ENCODE results near the gene TEFM.
"Not testable (repeated sequence)": the region's sequence is repeated elsewhere in the genome, so short reads cannot be mapped to it uniquely, and the experiment has no call there.

TEFM gene

GRCh38 chr17:30906101-30906911 is at the start of gene TEFM:
TSS of gene TEFM (minus strand) at chr17:30906238. CDS start at chr17:30906198, 40 bp downstream.
- peak; percentile 96 for DNase-seq (ENCODE audit: low spot score)

DNA sequence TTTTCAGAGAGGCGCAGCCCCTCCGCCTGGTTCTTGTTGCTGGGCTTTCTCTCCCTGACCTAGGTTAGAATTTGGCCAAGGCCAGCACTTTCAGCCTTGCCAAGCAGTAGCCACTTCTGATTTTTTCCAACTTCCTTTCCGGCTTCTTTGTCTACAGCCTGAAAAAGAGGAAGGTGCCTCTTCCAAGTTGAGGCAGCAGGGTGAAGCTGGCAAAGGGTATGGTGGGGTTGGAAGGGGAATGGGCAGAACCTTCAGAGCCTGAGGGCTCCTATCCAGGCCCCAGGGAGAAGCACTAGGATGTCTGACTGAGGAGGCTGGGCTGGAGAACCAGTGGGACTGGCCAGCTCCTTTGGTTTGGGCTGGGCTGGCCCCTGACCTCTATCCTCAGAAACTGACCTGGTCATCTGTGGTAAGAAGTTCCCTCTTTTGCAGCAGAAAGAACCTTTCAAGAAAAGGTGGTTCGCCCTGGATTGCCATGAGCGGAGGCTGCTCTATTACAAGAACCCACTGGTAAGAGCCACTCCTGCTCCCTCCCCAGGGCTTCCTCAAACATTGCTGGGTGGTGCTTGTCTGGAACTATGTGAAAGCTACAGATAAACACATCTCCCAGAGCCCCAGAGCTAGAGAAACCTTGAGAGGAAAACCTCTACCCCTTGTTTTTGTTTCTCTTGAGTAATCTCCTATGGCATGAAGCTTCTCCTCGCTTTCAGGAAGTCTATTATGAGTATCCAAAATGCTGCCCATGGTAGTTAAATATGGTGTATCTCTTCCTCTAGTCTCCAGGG is 48.2 kb upstream of the TEFM start:
- DNase-seq (ENCODE audit: low spot score), result no peak

DNA sequence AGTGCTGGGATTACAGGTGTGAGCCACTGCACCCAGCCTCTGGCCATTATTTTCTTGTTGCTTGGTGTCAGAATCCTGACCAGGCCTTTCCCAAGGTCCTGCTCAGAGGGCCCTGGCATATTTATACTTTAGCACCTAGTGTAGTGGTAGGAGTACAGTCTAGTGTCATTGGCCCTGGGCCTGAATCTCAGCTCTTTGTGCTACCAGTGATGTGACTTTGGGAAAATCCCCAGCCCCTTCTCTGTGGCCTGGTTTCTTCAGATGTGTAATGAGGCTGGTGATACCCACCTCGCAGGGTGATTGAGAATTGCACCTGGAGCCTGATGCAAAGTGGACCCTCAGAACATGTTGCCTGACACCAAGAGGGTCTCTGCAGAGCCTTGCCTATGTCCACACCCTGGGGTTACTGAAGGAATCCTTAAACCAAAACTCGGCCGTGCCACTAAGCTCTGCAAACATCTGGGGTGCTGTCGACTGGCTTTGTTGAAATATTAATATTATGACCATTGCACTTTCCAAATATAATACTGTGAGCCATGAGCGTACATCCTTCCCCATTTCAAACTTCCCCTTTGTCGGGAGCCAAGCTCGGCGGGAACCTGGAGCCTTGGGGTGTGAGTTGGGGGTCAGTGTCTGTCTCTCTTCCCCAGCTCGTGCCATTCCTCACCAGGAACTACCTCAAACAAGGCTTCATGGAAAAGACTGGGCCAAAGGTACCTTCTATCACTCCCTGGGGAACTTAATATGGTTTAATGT is 46.8 kb upstream of the TEFM start:
- peak; percentile 22 for DNase-seq (ENCODE audit: low spot score)

DNA sequence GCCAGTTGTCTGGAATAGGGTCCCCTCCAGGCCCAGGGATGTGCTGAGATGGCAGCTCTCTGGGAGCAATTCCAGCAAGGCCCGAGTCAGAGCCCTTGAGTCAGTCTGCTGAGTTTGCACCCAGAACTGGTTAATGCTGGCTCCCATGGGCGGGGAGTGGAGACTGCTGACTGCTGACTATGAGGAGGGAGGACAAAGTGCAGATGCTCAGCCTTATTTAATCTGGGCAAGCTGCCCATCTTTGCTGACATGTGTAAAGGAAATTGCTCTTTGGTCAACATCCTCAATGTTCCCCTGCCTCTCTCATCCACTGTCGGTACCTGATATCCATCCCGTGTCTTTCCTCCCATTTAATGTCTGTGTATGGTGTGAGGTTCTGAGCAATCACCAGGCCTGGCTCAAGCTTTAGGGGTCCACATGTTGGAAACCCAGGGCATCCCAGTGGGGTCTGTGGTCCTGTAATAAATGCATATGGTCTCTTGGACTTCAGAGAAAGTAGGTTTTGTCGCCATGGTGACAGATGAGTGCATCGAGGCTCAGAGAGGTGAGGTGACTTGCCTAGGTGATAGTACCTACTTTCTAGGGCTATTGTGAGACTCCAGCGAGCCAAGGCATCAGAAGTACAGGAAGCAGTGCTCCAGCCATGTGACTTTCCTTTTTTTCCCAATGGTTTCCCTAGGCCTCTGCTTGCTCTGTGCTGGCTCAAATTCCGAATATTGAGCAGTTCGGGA is 44.8 kb upstream of the TEFM start:
- DNase-seq (ENCODE audit: low spot score), result peak; percentile 49

DNA sequence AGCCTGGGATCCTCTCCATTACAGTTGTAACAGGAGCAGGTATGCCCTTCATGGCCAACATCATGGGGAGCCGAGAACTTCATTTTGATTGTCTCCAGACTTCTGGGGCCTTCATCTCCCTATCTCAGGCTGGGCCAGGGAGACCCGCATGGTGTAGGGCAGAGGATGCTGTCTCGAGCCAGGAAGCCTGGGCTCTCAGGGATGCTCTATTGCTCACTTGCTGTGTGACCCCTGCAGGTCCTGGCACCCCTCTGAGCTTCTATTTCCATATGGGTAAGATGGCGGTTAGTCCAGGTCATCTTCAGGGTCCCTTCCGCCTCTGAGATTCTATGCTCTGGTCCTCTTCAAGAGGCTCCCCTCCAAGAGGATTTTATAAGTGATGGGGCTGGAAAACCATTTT is 44.2 kb upstream of the TEFM start:
- peak; percentile 37 for DNase-seq (ENCODE audit: low spot score)

- peak; percentile 33 for DNase-seq (ENCODE audit: low spot score)
These were observed 41.8 kb upstream of the TEFM start for GRCh38 chr17:30947796-30948195.

GRCh38 chr17:30942308-30943079 is 36.5 kb upstream of the TEFM start:
- DNase-seq (ENCODE audit: low spot score), result no peak

GRCh38 chr17:30939051-30939689 is 33.1 kb upstream of the TEFM start:
- no peak for DNase-seq (ENCODE audit: low spot score)

DNA sequence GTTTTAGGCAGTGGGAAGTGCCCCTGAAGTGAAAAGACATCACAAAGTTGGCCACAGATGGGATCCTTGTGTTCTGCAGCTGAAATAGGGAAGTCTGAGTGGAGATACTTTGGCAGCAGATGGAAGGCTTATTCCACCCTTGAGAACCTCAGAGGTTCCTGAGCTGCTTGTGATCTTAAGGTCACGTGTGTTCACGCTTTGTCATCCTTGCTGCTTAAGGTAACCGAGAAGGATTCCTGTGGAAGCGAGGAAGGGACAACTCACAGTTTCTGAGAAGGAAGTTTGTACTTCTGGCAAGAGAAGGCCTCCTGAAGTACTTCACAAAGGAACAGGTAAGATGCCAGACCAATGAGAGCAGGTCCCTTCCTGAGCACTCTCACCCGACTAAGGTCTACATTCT is 27.9 kb upstream of the TEFM start:
- DNase-seq (ENCODE audit: low spot score), result no peak

DNA sequence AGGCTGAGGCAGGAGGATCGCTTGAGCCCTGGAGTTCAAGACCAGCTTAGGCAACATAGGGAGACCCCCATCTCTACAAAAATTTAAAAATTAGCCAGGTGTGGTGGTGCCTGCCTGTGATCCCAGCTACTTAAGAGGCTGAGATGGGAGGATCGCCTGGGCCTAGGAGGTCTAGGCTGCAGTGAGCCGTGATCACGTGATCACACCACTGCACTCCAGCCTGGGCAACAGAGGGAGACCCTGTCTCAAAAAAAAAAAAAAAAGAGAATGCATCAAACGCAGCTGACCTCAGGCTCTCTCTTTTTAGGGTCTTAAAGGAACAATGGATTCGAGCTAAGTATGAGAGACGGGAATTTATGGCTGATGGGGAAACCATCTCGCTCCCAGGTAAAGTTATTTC is 25.5 kb upstream of the TEFM start:
- not testable (repeated sequence) for DNase-seq (ENCODE audit: low spot score)

- peak; percentile 27 for DNase-seq (ENCODE audit: low spot score)
These were observed 24.5 kb upstream of the TEFM start for GRCh38 chr17:30930495-30930894.

DNA sequence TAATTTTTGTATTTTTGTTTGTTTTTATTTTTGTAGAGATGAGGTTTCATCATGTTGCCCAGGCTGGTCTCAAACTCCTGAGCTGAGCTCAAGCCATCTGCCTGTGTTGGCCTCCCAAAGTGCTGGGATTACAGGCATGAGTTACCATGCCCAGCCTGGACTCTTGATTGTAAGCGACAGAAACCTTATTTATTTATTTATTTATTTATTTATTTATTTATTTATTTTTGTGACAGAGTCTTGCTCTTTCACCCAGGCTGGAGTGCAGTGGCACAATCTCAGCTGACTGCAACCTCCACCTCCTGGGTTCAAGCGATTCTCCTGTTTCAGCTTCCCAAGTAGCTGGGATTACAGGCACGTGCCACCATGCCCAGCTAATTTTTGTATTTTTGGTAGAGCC is 23.8 kb upstream of the TEFM start:
- DNase-seq (ENCODE audit: low spot score), result not testable (repeated sequence)

DNA sequence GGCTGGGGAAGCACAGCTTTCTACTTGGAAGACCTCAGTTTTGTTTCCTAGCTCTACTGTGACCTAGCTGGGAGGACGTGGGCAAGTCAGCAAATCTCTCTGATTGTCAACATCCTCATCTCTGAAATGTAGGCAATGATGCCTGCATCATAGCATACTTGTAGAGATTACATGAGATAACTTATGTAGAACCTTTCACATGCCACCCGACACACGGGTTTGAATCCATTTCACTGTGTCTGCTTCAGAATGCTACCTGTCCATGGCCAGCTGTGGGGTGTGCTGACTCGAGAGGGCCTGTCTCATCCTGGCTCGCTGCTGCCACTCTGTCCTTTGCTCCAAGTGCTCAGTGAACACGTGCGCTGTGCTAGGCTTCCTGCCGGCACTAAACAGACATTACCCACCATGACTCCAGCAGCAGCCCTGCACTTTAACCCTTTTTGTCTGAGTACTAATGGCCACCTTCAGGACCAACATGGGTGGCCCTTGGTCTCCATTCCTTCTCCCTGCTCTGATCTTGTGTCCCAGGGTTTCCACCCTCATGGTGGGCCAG is 23.1 kb upstream of the TEFM start:
- peak; percentile 37 for DNase-seq (ENCODE audit: low spot score)

- peak; percentile 38 for DNase-seq (ENCODE audit: low spot score)
These were observed 22.5 kb upstream of the TEFM start for GRCh38 chr17:30928584-30928983.

DNA sequence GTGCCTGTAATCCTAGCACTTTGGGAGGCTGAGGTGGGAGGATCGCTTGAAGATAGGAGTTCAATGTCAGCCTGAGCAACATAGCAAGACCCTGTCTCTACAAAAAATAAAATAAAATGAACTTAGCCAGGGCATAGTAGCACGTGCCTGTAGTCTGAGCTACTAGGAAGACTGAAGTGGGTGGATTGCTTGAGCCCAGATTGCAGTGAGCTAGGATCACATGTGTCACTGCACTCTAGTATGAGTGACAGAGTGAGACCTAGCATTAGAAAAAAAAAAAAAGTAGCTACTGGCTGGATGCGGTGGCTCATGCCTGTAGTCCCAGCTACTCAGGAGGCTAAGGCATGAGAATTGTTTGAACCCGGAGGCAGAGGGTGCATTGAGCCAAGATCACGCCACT is 21.7 kb upstream of the TEFM start:
- no peak for DNase-seq (ENCODE audit: low spot score)

GRCh38 chr17:30926516-30926915 is 20.5 kb upstream of the TEFM start:
- no peak for DNase-seq (ENCODE audit: low spot score)

DNA sequence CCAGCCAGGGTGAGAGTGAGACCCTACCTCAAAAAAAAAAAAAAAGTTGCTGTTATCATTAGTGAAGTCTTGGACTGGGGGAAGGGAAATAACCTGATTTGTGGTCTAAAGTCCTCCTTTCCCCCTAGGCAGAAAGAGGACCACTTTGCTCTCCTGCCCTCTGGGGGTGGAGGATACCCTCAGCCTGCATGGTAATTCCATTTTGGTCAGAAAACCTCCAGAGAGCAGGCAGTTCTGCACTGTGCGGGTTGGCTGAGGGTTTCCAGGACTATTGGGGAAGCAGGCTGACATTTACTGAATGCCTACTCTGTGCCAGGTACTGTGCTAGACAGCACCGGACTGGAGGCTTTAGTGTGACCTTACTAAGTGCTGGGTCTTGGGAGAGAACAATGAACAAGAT is 18.3 kb upstream of the TEFM start:
- peak; percentile 43 for DNase-seq (ENCODE audit: low spot score)

DNA sequence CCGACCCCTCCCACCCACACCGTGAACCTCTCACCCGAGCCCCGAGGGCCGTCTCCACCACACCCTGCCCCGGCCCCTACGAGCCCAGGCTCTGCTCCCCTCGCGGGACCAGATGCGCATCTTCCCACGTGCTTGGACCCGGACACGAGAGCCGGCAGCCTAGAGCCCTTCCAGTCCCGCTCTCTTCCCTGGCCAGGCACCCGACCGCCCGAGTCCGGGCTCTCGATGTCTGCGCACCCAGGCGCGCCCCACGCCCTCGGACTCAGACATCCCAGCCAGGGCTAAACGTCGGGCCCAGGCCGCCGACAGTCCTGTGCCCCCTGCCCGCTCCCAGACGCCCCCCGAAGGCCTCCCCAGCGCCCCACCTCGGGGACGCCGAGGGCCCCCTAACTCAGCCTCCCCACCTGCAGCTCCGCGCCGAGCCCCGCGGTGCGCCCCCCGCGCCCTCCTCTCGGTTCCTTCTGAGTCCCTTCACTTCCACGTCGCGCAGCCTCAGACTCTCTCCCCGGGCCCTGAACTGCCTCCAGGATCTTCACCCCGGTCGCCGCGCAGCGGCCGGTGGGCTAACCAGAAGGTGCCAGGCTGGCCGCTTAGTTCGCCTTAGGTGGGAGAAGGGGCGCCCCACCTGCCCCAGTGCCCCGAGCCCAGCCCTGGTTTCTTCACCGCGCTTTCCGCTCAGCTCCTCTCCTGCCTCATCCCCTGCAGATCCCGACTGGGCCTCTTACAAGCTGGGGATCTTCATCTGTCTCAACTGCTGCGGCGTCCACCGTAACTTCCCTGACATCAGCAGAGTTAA is 16.4 kb upstream of the TEFM start:
- DNase-seq (ENCODE audit: low spot score), result peak; percentile 74

DNA sequence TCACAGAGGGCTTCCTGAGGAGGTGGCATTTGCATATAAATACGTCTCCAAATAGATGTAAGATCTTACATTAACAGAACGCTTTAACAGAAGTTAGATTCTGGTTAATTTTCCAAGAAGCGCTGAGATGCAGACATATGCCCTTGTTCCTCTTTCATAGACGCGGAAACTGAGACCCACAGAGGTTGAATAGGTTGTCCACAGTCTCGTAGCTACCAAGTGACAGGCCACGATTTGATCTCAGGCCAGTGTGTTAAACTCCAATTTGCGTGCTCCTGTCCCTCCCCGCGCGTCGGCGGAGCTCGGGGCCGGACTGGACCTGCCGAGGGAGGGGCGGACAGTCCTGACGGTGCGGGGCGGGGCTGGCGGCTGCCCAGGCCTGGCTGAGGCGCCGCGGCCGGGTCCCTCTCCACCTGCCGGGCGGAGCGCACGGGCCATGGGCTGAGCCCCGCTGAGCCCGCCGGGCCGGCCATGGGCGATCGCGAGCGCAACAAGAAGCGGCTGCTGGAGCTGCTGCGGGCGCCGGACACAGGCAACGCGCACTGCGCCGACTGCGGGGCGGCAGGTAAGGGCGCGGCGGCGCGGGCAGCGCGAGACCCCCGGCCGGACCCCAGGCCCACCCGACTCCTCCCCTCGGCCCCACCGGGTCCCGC is 15.6 kb upstream of the TEFM start, which contains the start of gene ADAP2:
Gene ADAP2, plus strand, starts transcription at position 402 of the 653 bp plus-strand sequence. Its CDS starts 70 bp downstream, at position 472.
- peak; percentile 77 for DNase-seq (ENCODE audit: low spot score)
